ENCODE data around the gene SALL1. TPM values are rescaled to one million over a fixed set of nuclear protein-coding genes. Genes with fewer than 3 reads are reported as not detected.

The SALL1 gene
- total RNA-seq, 2 donors from 2014 or later, result 0.14 to 4.8 TPM

DNA sequence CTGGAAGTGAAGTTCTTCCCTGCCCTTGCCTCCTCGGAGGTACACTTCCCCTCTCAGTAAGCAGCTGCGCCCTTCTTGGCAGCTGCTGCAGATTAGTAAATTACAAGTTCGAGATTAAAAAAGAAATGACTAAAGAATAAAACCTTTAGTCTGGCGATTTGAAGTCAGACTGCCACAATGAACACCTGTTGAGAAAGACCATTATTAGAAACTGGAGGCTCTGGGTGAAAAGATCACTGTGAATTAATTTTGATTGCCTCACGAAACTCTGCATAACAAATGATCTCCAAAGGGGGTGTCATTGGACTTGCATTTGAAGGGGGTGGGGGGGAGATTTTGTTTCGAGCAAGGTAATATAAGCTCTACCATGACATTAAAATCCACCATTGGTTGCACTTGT lies 39.3 kb downstream of the SALL1 start:
- intact Hi-C loops (cut with DNase I), result no loop called here
- no peaks in the 10 kb centered on the region for H3K4me1 ChIP-seq (replicated peaks)
- 48% methylated on average over 6 of the region's 6 CpGs for WGBS
- H3K9me3 ChIP-seq, result no peaks in the 10 kb centered on the region
- no peak for DNase-seq (ENCODE audit: low spot score)
- no peak overlapping the region for H3K27ac ChIP-seq
- peaks cover 6% of the 10 kb centered on the region for H3K27me3 ChIP-seq (replicated peaks; ENCODE audit: insufficient read depth)
- no peak overlapping the region for H3K4me3 ChIP-seq
- no peak for TF ChIP-seq POLR2A (IDR thresholded peaks at IDR 0.05)
- TF ChIP-seq, protein P1, sequence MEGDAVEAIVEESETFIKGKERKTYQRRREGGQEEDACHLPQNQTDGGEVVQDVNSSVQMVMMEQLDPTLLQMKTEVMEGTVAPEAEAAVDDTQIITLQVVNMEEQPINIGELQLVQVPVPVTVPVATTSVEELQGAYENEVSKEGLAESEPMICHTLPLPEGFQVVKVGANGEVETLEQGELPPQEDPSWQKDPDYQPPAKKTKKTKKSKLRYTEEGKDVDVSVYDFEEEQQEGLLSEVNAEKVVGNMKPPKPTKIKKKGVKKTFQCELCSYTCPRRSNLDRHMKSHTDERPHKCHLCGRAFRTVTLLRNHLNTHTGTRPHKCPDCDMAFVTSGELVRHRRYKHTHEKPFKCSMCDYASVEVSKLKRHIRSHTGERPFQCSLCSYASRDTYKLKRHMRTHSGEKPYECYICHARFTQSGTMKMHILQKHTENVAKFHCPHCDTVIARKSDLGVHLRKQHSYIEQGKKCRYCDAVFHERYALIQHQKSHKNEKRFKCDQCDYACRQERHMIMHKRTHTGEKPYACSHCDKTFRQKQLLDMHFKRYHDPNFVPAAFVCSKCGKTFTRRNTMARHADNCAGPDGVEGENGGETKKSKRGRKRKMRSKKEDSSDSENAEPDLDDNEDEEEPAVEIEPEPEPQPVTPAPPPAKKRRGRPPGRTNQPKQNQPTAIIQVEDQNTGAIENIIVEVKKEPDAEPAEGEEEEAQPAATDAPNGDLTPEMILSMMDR (IDR thresholded peaks at IDR 0.05), result no peak
- TF ChIP-seq POLR2AphosphoS5 (IDR thresholded peaks at IDR 0.05), result no peak
- H3K36me3 ChIP-seq, result no peaks in the 10 kb centered on the region

DNA sequence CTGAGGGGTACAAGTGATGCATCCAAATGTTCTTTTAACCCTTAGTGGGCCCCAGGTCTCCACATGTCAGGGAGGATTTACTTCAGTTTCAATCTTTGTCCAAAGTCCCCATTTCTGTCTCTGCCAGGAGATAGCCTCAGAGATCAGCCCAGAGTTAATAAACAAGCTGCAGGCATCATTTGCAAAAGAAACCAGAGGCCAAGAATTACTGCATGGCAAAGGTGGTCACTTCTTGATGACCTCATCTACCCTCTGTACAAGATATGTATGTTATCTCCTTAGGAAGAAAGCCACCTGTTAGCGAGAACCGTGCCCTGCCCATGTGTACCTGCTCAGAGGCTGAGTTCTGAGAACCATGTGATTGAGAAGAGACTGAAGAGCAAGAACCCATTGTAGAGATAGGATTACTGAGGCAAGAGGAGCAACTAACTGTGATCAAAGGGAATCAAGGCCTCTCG lies 40.3 kb downstream of the SALL1 start:
- 82% methylated on average over 3 of the region's 3 CpGs for WGBS
- intact Hi-C loops (cut with DNase I), result no loop called here
- Histone ChIP-seq H3K27ac (no peak overlapping the region), H3K4me1 (replicated peaks) (no peaks in the 10 kb centered on the region), H3K9me3 (no peaks in the 10 kb centered on the region), H3K4me3 (no peak overlapping the region), H3K27me3 (replicated peaks; ENCODE audit: insufficient read depth) (peaks cover 6% of the 10 kb centered on the region), H3K36me3 (no peaks in the 10 kb centered on the region)
- no peak for DNase-seq (ENCODE audit: low spot score)
- no peak for TF ChIP-seq POLR2AphosphoS5 (IDR thresholded peaks at IDR 0.05)
- TF ChIP-seq, protein P1 (IDR thresholded peaks at IDR 0.05), result no peak
- TF ChIP-seq POLR2A (IDR thresholded peaks at IDR 0.05), result no peak

DNA sequence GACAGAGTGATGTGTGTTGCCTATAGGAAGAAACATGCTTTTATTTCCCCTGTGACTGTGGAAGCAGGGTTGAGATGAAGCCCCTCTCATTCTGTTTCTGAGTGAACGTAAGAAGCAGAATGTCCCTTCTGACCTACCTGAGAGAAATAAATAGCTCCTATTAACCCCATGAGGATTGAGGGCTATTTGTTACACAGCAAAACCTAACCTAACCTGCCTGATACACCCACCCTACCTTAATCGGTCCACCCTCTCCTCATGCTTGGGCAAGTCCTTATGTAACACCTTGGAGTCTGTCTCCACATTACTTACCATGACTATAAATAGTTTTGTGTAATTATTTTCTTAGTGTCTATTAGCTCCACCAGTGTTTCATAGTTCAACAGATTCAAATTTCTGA lies 41.9 kb downstream of the SALL1 start:
- Histone ChIP-seq H3K27me3 (replicated peaks; ENCODE audit: insufficient read depth) (peaks cover 2% of the 10 kb centered on the region), H3K4me3 (no peak overlapping the region), H3K9me3 (no peaks in the 10 kb centered on the region), H3K27ac (no peak overlapping the region), H3K36me3 (no peaks in the 10 kb centered on the region), H3K4me1 (replicated peaks) (no peaks in the 10 kb centered on the region)
- 80% methylated on average over 2 of the region's 2 CpGs for WGBS
- DNase-seq (ENCODE audit: low spot score), result no peak
- TF ChIP-seq POLR2AphosphoS5 (IDR thresholded peaks at IDR 0.05) (no peak), POLR2A (IDR thresholded peaks at IDR 0.05) (no peak)
- TF ChIP-seq, protein P1 (IDR thresholded peaks at IDR 0.05), result no peak
- intact Hi-C loops (cut with DNase I), result no loop called here

DNA sequence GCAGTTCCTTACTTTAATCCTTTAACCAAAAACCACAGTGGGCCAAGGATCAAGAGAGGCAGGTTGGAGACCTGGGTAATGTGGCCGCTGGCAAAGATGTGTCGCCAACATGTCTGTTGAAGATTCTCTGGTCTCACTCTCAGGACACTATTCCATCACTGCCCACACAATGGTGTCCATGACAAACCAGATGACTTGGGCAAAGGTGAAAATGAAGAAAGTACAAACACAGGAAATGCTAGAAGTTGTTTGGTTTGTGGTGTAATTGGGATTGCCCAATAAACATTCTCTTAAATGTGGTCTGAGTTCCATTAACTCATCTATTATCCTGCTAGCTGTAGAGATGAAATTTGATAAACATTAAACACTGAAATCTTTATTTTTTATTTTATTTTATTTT lies 43.3 kb downstream of the SALL1 start:
- H3K4me1 ChIP-seq (replicated peaks), result no peaks in the 10 kb centered on the region
- H3K4me3 ChIP-seq, result no peak overlapping the region
- H3K9me3 ChIP-seq, result no peaks in the 10 kb centered on the region
- 93% methylated on average over 2 of the region's 2 CpGs for whole genome bisulfite sequencing
- no peak overlapping the region for H3K27ac ChIP-seq
- H3K36me3 ChIP-seq, result no peaks in the 10 kb centered on the region
- intact Hi-C loops (cut with DNase I), result no loop called here
- TF ChIP-seq POLR2AphosphoS5 (IDR thresholded peaks at IDR 0.05), result no peak
- TF ChIP-seq, protein P1 (IDR thresholded peaks at IDR 0.05), result no peak
- TF ChIP-seq POLR2A (IDR thresholded peaks at IDR 0.05), result no peak
- H3K27me3 ChIP-seq (replicated peaks; ENCODE audit: insufficient read depth), result no peaks in the 10 kb centered on the region
- DNase-seq (ENCODE audit: low spot score), result no peak

DNA sequence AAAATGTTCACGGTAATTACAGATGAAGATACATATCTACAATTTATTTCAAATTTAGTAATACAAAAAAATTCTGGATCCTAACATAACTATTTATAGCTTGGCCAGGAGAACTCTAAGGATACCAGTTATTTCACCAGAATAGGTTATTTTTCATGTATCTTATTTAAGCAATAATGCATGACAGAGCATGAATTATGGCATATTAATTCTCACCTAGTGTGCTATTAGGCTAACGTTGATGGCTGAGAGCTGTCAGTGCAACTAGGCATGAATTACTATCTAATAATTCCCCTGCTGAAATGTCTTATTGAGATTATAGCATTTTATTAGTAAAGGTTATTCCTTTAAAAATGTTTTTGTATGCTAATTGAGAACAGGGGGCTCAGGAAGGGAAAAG lies 44.5 kb downstream of the SALL1 start:
- H3K36me3 ChIP-seq, result no peaks in the 10 kb centered on the region
- intact Hi-C loops (cut with DNase I), result no loop called here
- no peaks in the 10 kb centered on the region for H3K9me3 ChIP-seq
- no peak overlapping the region for H3K27ac ChIP-seq
- WGBS, result 54% methylated on average over 2 of the region's 2 CpGs
- DNase-seq (ENCODE audit: low spot score), result no peak
- H3K4me1 ChIP-seq (replicated peaks), result no peaks in the 10 kb centered on the region
- H3K27me3 ChIP-seq (replicated peaks; ENCODE audit: insufficient read depth), result no peaks in the 10 kb centered on the region
- TF ChIP-seq, protein P1 (IDR thresholded peaks at IDR 0.05), result no peak
- TF ChIP-seq POLR2A (IDR thresholded peaks at IDR 0.05) (no peak), POLR2AphosphoS5 (IDR thresholded peaks at IDR 0.05) (no peak)
- no peak overlapping the region for H3K4me3 ChIP-seq
